Hepatocyte (in vitro differentiated cells): ENCODE results near the gene ZBTB16. TPM values are rescaled to one million over a fixed set of nuclear protein-coding genes. Genes with fewer than 3 reads are reported as not detected.

ENCODE experiments used
- DNase-seq: peaks from one replicate; pipeline ENCODE4 v3.0.0-alpha.2; 2016; ENCODE audit warnings: low spot score
- H2AFZ ChIP-seq: fragments of 200-600 bp; sonication (generic); 2 replicates; pipeline ENCODE4 v1.6.0; 2016; ENCODE audit warnings: antibody characterized with exemption, mild to moderate bottlenecking
- H3K27ac ChIP-seq: fragments of 200-600 bp; sonication (generic); 2 replicates; pipeline ENCODE4 v1.5.1; 2016; ENCODE audit warnings: mild to moderate bottlenecking
- H3K27me3 ChIP-seq: fragments of 200-600 bp; sonication (generic); 2 replicates; pipeline ENCODE4 v1.6.1; 2016
- H3K36me3 ChIP-seq: fragments of 200-600 bp; sonication (generic); replicated peaks from 2 replicates; pipeline ENCODE4 v1.5.1; 2016; ENCODE audit warnings: low read depth; ENCODE audit not compliant: insufficient read depth
- H3K4me1 ChIP-seq: fragments of 200-600 bp; sonication (generic); 2 replicates; pipeline ENCODE4 v1.5.1; 2016; ENCODE audit warnings: mild to moderate bottlenecking, moderate library complexity; ENCODE audit not compliant: insufficient read depth
- H3K4me2 ChIP-seq: fragments of 200-600 bp; sonication (generic); 2 replicates; pipeline ENCODE4 v1.6.0; 2016
- H3K4me3 ChIP-seq: fragments of 200-600 bp; sonication (generic); 2 replicates; pipeline ENCODE4 v1.5.1; 2016; ENCODE audit warnings: mild to moderate bottlenecking
- H3K79me2 ChIP-seq: fragments of 200-600 bp; sonication (generic); 2 replicates; pipeline ENCODE4 v1.6.0; 2017; ENCODE audit warnings: mild to moderate bottlenecking
- H3K9me2 ChIP-seq: fragments of 200-600 bp; sonication (generic); replicated peaks from 2 replicates; pipeline ENCODE4 v1.6.0; 2017; ENCODE audit warnings: mild to moderate bottlenecking; ENCODE audit not compliant: insufficient read depth
- H3K9me3 ChIP-seq: fragments of 200-600 bp; sonication (generic); 2 replicates; pipeline ENCODE4 v1.5.1; 2016; ENCODE audit warnings: low read depth, mild to moderate bottlenecking
- H4K20me1 ChIP-seq: fragments of 200-600 bp; sonication (generic); 2 replicates; pipeline ENCODE4 v1.6.0; 2016; ENCODE audit warnings: mild to moderate bottlenecking; ENCODE audit not compliant: insufficient read depth, poor library complexity, severe bottlenecking
- EZH2 ChIP-seq: fragments of 200-600 bp; sonication (generic); IDR thresholded peaks from 2 replicates; pipeline ENCODE4 v1.6.1; 2016; ENCODE audit warnings: antibody characterized with exemption, mild to moderate bottlenecking, borderline replicate concordance
- EZH2phosphoT487 ChIP-seq: fragments of 200-600 bp; sonication (generic); IDR thresholded peaks from one replicate; pipeline ENCODE4 v1.6.1; 2018; ENCODE audit warnings: antibody characterized with exemption, mild to moderate bottlenecking, low read depth, moderate library complexity; ENCODE audit not compliant: unreplicated experiment, severe bottlenecking
- WGBS: methylation state at CpG from one replicate; pipeline ENCODE4 v1.1.6; 2016; ENCODE audit warnings: low lambda C conversion rate; ENCODE audit errors: missing lambda C conversion rate; 5-methylcytosine and 5-hydroxymethylcytosine counted together
- polyA plus RNA-seq: library from polyadenylated mRNA; unstranded; fragments of >200 nt; fragmentation: Nextera tagmentation; extraction: Ambion mirVana; gene quantifications from 2 replicates; pipeline ENCODE4 v1.2.1, GENCODE V29; 2016
- total RNA-seq: library from RNA; depleted of rRNA; stranded (reverse); fragments of >200 nt; gene quantifications from 2 replicates; pipeline ENCODE4 v1.2.3, GENCODE V29; 2014
- TF ChIP-seq, protein P1 (sequence below): fragments of 200-600 bp; sonication (generic); IDR thresholded peaks from 2 replicates; pipeline ENCODE4 v1.5.1; 2016; ENCODE audit warnings: antibody characterized with exemption, mild to moderate bottlenecking; ENCODE audit not compliant: poor library complexity

ZBTB16 gene
- total and polyA plus RNA-seq, 2 experiments from 2014 or later, result 30.1 to 52.3 TPM

DNA sequence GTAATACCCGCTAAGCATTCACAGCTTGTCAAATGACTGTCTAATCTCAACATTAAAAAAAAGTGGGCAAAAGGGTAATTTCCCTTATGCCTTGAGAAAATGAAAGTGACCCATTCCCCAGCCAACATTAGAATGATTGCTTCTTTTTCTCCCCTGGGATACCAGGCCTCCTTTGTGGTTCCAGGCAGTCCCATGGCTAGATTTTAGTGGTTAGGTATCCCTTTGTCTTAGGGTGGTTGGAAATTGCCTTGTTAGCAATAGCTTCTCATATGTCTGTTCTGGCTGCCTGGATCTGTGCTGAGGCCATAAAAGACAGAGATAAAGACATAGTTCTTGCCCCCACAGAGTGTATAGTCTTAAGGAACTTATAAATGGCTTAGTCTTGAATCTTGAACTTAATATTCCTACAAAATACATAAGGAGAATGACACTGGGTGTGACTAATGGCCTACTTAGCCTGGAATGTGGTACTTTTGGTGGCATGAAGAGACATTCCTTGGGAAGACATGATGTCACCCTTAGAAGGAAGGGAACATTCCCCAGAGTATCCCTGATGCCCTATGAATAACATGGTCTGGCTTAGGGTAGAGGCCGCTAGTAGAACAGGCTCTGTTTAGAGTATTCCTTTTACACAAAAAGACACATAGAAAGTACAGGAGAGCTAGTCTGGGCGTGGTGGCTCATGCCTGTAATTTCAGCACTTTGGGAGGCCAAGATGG is 90.3 kb downstream of the ZBTB16 start:
- Histone ChIP-seq H3K9me3 (no peaks in the 10 kb centered on the region), H3K36me3 (no peaks in the 10 kb centered on the region), H4K20me1 (no peaks in the 10 kb centered on the region), H3K9me2 (no peaks in the 10 kb centered on the region), H3K27ac (peak overlapping the region; percentile 81), H2AFZ (no peak overlapping the region), H3K79me2 (peaks cover 52% of the 10 kb centered on the region), H3K4me2 (no peak overlapping the region), H3K4me1 (peaks cover 51% of the 10 kb centered on the region), H3K27me3 (no peaks in the 10 kb centered on the region), H3K4me3 (no peak overlapping the region)
- no peak for DNase-seq
- TF ChIP-seq, protein P1, sequence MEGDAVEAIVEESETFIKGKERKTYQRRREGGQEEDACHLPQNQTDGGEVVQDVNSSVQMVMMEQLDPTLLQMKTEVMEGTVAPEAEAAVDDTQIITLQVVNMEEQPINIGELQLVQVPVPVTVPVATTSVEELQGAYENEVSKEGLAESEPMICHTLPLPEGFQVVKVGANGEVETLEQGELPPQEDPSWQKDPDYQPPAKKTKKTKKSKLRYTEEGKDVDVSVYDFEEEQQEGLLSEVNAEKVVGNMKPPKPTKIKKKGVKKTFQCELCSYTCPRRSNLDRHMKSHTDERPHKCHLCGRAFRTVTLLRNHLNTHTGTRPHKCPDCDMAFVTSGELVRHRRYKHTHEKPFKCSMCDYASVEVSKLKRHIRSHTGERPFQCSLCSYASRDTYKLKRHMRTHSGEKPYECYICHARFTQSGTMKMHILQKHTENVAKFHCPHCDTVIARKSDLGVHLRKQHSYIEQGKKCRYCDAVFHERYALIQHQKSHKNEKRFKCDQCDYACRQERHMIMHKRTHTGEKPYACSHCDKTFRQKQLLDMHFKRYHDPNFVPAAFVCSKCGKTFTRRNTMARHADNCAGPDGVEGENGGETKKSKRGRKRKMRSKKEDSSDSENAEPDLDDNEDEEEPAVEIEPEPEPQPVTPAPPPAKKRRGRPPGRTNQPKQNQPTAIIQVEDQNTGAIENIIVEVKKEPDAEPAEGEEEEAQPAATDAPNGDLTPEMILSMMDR, result no peak
- no peak for TF ChIP-seq EZH2phosphoT487
- TF ChIP-seq EZH2, result no peak
- 84% methylated on average over 3 of the region's 3 CpGs for WGBS

GRCh38 chr11:114150671-114151070 is 91.2 kb downstream of the ZBTB16 start:
- H3K9me3 ChIP-seq, result no peaks in the 10 kb centered on the region
- WGBS, result 83% methylated on average over 6 of the region's 6 CpGs
- H3K4me3 ChIP-seq, result no peak overlapping the region
- peak overlapping the region; percentile 81 for H3K27ac ChIP-seq
- TF ChIP-seq EZH2, result no peak
- TF ChIP-seq, protein P1, result no peak
- TF ChIP-seq EZH2phosphoT487, result no peak
- H3K79me2 ChIP-seq, result peaks cover 43% of the 10 kb centered on the region
- DNase-seq, result no peak
- no peaks in the 10 kb centered on the region for H3K36me3 ChIP-seq
- no peak overlapping the region for H2AFZ ChIP-seq
- peak overlapping the region; percentile 11 for H3K4me2 ChIP-seq
- no peaks in the 10 kb centered on the region for H4K20me1 ChIP-seq
- no peaks in the 10 kb centered on the region for H3K9me2 ChIP-seq
- H3K27me3 ChIP-seq, result no peaks in the 10 kb centered on the region
- peaks cover 53% of the 10 kb centered on the region for H3K4me1 ChIP-seq

DNA sequence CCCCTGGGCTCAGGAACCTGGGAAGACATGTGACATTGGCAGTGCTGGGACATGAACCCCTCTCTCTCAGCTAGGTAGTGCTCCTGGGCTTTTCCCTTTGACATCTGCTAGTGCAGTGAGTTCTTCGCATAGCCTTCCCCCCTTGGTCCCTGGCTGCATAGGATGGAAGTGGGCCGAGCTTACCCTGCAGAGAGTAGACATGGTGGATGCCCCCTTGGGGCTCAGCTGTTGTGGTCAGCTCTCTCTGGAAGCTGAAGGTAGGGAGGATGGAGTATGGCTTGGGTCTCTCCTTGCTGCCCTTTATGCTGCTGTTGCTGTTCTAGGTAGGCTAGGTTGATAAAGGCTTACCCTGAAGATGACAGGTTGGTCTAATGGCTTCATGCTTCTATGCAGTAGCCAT is 92.1 kb downstream of the ZBTB16 start:
- Histone ChIP-seq H3K9me2 (no peaks in the 10 kb centered on the region), H3K9me3 (no peaks in the 10 kb centered on the region), H2AFZ (no peak overlapping the region), H3K4me1 (peaks cover 53% of the 10 kb centered on the region), H4K20me1 (no peaks in the 10 kb centered on the region), H3K4me3 (no peak overlapping the region), H3K27me3 (no peaks in the 10 kb centered on the region), H3K27ac (no peak overlapping the region), H3K4me2 (no peak overlapping the region), H3K79me2 (peaks cover 36% of the 10 kb centered on the region), H3K36me3 (no peaks in the 10 kb centered on the region)
- no peak for DNase-seq
- TF ChIP-seq EZH2phosphoT487 (no peak), EZH2 (no peak)
- TF ChIP-seq, protein P1, result no peak
- WGBS, result 100% methylated on average over 2 of the region's 2 CpGs
